Kidney (tissue), 14 donors: ENCODE data around the gene MAPK8. TPM values are rescaled to one million over a fixed set of nuclear protein-coding genes. Genes with fewer than 3 reads are reported as not detected.

Experiments
- DNase-seq, 5 donors: peaks; one replicate each; pipeline ENCODE4 v3.0.0-alpha.2; 2013 to 2020
- FAIRE-seq: peaks from 2 replicates; lab custom pipeline; 2012; peaks lifted over from hg19 to GRCh38; lab: Jason Lieb, UNC
- H3K27ac ChIP-seq, 2 donors: one replicate each; pipeline ENCODE4 v1.7.0; 2013; ENCODE audit warnings: low read depth in 2 of 2, low read length in 2 of 2, inconsistent platforms in 1 of 2
- H3K27me3 ChIP-seq: one replicate; pipeline ENCODE4 v1.7.1; 2013; ENCODE audit warnings: low read length, inconsistent platforms; ENCODE audit not compliant: control insufficient read depth, insufficient read depth
- H3K36me3 ChIP-seq, 3 donors: one replicate each; pipeline versions ENCODE4 v1.7.0 to v1.7.1; 2013; ENCODE audit warnings: low read length in 3 of 3, control low read depth in 1 of 3, inconsistent platforms in 1 of 3; ENCODE audit not compliant: insufficient read depth in 3 of 3, control insufficient read depth in 2 of 3
- H3K4me1 ChIP-seq, 3 donors: one replicate each; pipeline versions ENCODE4 v1.7.0 to v1.7.1; 2013; ENCODE audit warnings: low read length in 3 of 3, inconsistent platforms in 1 of 3, low read depth in 1 of 3; ENCODE audit not compliant: control insufficient read depth in 2 of 3, insufficient read depth in 2 of 3
- H3K4me3 ChIP-seq, 3 donors: one replicate each; pipeline versions ENCODE4 v1.7.0 to v1.8.1; 2013; ENCODE audit warnings: low read length in 3 of 3, control low read depth in 1 of 3, inconsistent platforms in 1 of 3
- H3K9ac ChIP-seq, 3 donors: one replicate each; pipeline versions ENCODE4 v1.7.0 to v1.7.1; 2013; ENCODE audit warnings: low read length in 3 of 3, control low read depth in 1 of 3, inconsistent platforms in 1 of 3
- H3K9me3 ChIP-seq, 3 donors: one replicate each; pipeline versions ENCODE4 v1.7.0 to v1.7.1; 2013; ENCODE audit warnings: low read length in 3 of 3, control low read depth in 1 of 3, inconsistent platforms in 1 of 3; ENCODE audit not compliant: control insufficient read depth in 2 of 3, insufficient read depth in 1 of 3
- CTCF ChIP-seq: IDR thresholded peaks from 3 replicates; pipeline ENCODE4 v1.5.1; 2012; ENCODE audit warnings: mild to moderate bottlenecking, moderate library complexity, borderline replicate concordance; ENCODE audit not compliant: insufficient read depth; ENCODE audit errors: extremely low read depth
- intact Hi-C: fragments of 100-400 bp; cut with DNase I; formaldehyde crosslinking; loops from one replicate; pipeline ENCODE4 v1.11.1; 2022
- polyA plus RNA-seq: library from polyadenylated mRNA; stranded (reverse); fragments of 350-450 nt; fragmentation: Illumina TruSeq; extraction: RNeasy Lipid Tissue Mini Kit (QIAGEN cat#74804); gene quantifications from one replicate; pipeline ENCODE4 v1.2.3, GENCODE V29; 2014; ENCODE audit warnings: low read depth, low replicate concordance; ENCODE audit not compliant: insufficient read depth
- total RNA-seq: library from RNA; stranded (reverse); fragmentation: NEBNext Ultra II Directional; extraction: Animal tissue kit (Norgen Biotek cat#: 25700); gene quantifications from one replicate; pipeline ENCODE4 v1.2.1, GENCODE V29; 2021
- donor health status: control.
- donor health status: control.
- donor health status: control.
- donor health status: control.
- donor health status: control.
- donor health status: DM: yes; HTN: yes; CAD: no.
- donor health status: Normal renal cell carcinoma (clear cell type).

The MAPK8 gene
- total and polyA plus RNA-seq, 2 donors from 2014 or later, result 17.0 to 36.7 TPM

- peak in 2 of 5 donors; percentile 12 to 45 for DNase-seq
These were observed 161.2 kb downstream of the MAPK8 start for GRCh38 chr10:48467669-48468068.

GRCh38 chr10:48468130-48468790, 161.8 kb downstream of the MAPK8 start:
- FAIRE-seq (no peak), DNase-seq (peak in 3 of 5 donors; percentile 8 to 37 (median 34))
- Histone ChIP-seq H3K27me3 (no peaks in the 10 kb centered on the region), H3K36me3 (no peaks in the 10 kb centered on the region), H3K9me3 (no peaks in the 10 kb centered on the region), H3K9ac (no peak overlapping the region), H3K27ac (no peak overlapping the region), H3K4me1 (peaks cover 0 to 4% (median 0%) of the 10 kb centered on the region in 3 donors), H3K4me3 (no peak overlapping the region)
- intact Hi-C loops, result no loop called here
- TF ChIP-seq CTCF, result no peak

More at GRCh38 chr10:48467669-48468068, 161.2 kb downstream of the MAPK8 start:
- Histone ChIP-seq H3K36me3 (no peaks in the 10 kb centered on the region), H3K27ac (no peak overlapping the region), H3K9me3 (no peaks in the 10 kb centered on the region), H3K27me3 (no peaks in the 10 kb centered on the region), H3K4me1 (peaks cover 0 to 4% (median 0%) of the 10 kb centered on the region in 3 donors), H3K4me3 (no peak overlapping the region), H3K9ac (no peak overlapping the region)
- intact Hi-C loops, result no loop called here
- no peak for FAIRE-seq
- TF ChIP-seq CTCF, result no peak

- Histone ChIP-seq H3K36me3 (no peaks in the 10 kb centered on the region), H3K4me3 (no peak overlapping the region), H3K9ac (no peak overlapping the region), H3K9me3 (no peaks in the 10 kb centered on the region), H3K27me3 (no peaks in the 10 kb centered on the region), H3K4me1 (peaks cover 0 to 4% (median 0%) of the 10 kb centered on the region in 3 donors), H3K27ac (no peak overlapping the region)
- intact Hi-C loops, result no loop called here
- DNase-seq (peak in 3 of 5 donors; percentile 9 to 62 (median 48)), FAIRE-seq (no peak)
- no peak for TF ChIP-seq CTCF
These were observed 162.5 kb downstream of the MAPK8 start for GRCh38 chr10:48468866-48469511.
